K562 (cell line): ENCODE measurements around the gene CRTC3. TPM values are rescaled to one million over a fixed set of nuclear protein-coding genes. Genes with fewer than 3 reads are reported as not detected.

Source experiments
- ARHGAP35 ChIP-seq: fragments of 450-650 bp; IDR thresholded peaks from 2 replicates; pipeline ENCODE4 v1.6.1; 2018; ENCODE audit not compliant: partially characterized antibody
- ARID1B ChIP-seq: fragments of 450-650 bp; IDR thresholded peaks from 2 replicates; pipeline ENCODE4 v1.6.1; 2016; ENCODE audit warnings: antibody characterized with exemption, mild to moderate bottlenecking, inconsistent platforms
- C11orf30 ChIP-seq: fragments of 450-650 bp; IDR thresholded peaks from 2 replicates; pipeline ENCODE4 v1.6.1; 2016; ENCODE audit warnings: low read depth, mild to moderate bottlenecking
- E2F3 ChIP-seq: fragments of 250-450 bp; sonication (Bioruptor Pico); IDR thresholded peaks from 2 replicates; pipeline ENCODE4 v1.4.0; 2020; ENCODE audit warnings: mild to moderate bottlenecking
- E2F4 ChIP-seq: sonication (generic); formaldehyde crosslinking; IDR thresholded peaks from 2 replicates; pipeline ENCODE4 v1.8.0; 2022; ENCODE audit warnings: mild to moderate bottlenecking, low read depth, missing genetic modification reagents
- ERF ChIP-seq: fragments of 450-650 bp; formaldehyde crosslinking; IDR thresholded peaks from 2 replicates; pipeline ENCODE4 v1.4.0; 2020; ENCODE audit warnings: mild to moderate bottlenecking, mixed read lengths
- GTF2F1 ChIP-seq: IDR thresholded peaks from 2 replicates; pipeline ENCODE4 v1.6.1; 2011; ENCODE audit warnings: low read depth, low read length, improper control_type of control experiment
- HMG20A ChIP-seq: fragments of 450-650 bp; formaldehyde crosslinking; conservative IDR thresholded peaks from 2 replicates; pipeline ENCODE4 v1.4.0; 2020; ENCODE audit warnings: mild to moderate bottlenecking, mixed read lengths
- HSF4 ChIP-seq: fragments of 250-450 bp; sonication (Bioruptor Pico); IDR thresholded peaks from 2 replicates; pipeline ENCODE4 v2.1.2; 2022; ENCODE audit warnings: mild to moderate bottlenecking, moderate library complexity, borderline replicate concordance
- KDM1A ChIP-seq, 2 experiments: fragments of 450-650 bp; IDR thresholded peaks; 2 replicates each; pipeline ENCODE4 v1.6.1; 2016; ENCODE audit warnings: mild to moderate bottlenecking in 2 of 2
- LEF1 ChIP-seq: fragments of 450-650 bp; IDR thresholded peaks from 2 replicates; pipeline ENCODE4 v1.6.1; 2016; ENCODE audit warnings: mild to moderate bottlenecking
- MAFF ChIP-seq: IDR thresholded peaks from 2 replicates; pipeline ENCODE4 v1.6.1; 2012; ENCODE audit warnings: low read length, improper control_type of control experiment
- MAFG ChIP-seq: fragments of 450-650 bp; conservative IDR thresholded peaks from 2 replicates; pipeline ENCODE4 v1.6.1; 2016; ENCODE audit warnings: missing genetic modification characterization, missing compliant biosample characterization
- MECOM ChIP-seq: fragments of 250-450 bp; sonication (Bioruptor Pico); IDR thresholded peaks from 2 replicates; pipeline ENCODE4 v1.8.0; 2022; ENCODE audit warnings: inconsistent platforms
- MEIS2 ChIP-seq: fragments of 450-650 bp; IDR thresholded peaks from 2 replicates; pipeline ENCODE4 v1.6.1; 2014; ENCODE audit warnings: mild to moderate bottlenecking; ENCODE audit not compliant: partially characterized antibody
- MYBL2 ChIP-seq, 2 experiments: fragments of 450-650 bp in 1 of 2; sonication (generic) in 1 of 2; formaldehyde crosslinking in 1 of 2; IDR thresholded peaks; 2 replicates each; pipeline versions ENCODE4 v1.6.1 to v1.8.1; 2017 to 2022; ENCODE audit warnings: borderline replicate concordance in 1 of 2, inconsistent platforms in 1 of 2, low read depth in 1 of 2, mild to moderate bottlenecking in 1 of 2, missing genetic modification reagents in 1 of 2, moderate library complexity in 1 of 2
- NFXL1 ChIP-seq: fragments of 450-650 bp; formaldehyde crosslinking; IDR thresholded peaks from 2 replicates; pipeline ENCODE4 v1.4.0; 2021; ENCODE audit warnings: mild to moderate bottlenecking
- NR1H2 ChIP-seq: sonication (generic); formaldehyde crosslinking; IDR thresholded peaks from 2 replicates; pipeline ENCODE4 v1.4.0; 2020; ENCODE audit warnings: mild to moderate bottlenecking, missing genetic modification reagents
- NRF1 ChIP-seq, 2 experiments: fragments of 450-650 bp; IDR thresholded peaks in 1 of 2; conservative IDR thresholded peaks in 1 of 2; 2 replicates each; pipeline ENCODE4 v1.6.1; 2014; ENCODE audit warnings: mild to moderate bottlenecking in 2 of 2
- RNF2 ChIP-seq: sonication (generic); IDR thresholded peaks from 2 replicates; pipeline ENCODE4 v1.6.1; 2016
- SP1 ChIP-seq: sonication (generic); formaldehyde crosslinking; IDR thresholded peaks from 2 replicates; pipeline ENCODE4 v1.8.1; 2022; ENCODE audit warnings: mild to moderate bottlenecking, missing genetic modification reagents
- TAF9B ChIP-seq: fragments of 450-650 bp; IDR thresholded peaks from 2 replicates; pipeline ENCODE4 v1.6.1; 2018; ENCODE audit warnings: mild to moderate bottlenecking; ENCODE audit not compliant: partially characterized antibody
- TAL1 ChIP-seq: fragments of 450-650 bp; IDR thresholded peaks from 2 replicates; pipeline ENCODE4 v1.6.1; 2016; ENCODE audit warnings: mild to moderate bottlenecking
- TEAD2 ChIP-seq: fragments of 450-650 bp; IDR thresholded peaks from 2 replicates; pipeline ENCODE4 v1.6.1; 2016; ENCODE audit warnings: missing genetic modification characterization, control low read depth, missing compliant biosample characterization
- TGIF2 ChIP-seq: sonication (generic); formaldehyde crosslinking; IDR thresholded peaks from 2 replicates; pipeline ENCODE4 v1.8.1; 2022; ENCODE audit warnings: mild to moderate bottlenecking, missing genetic modification reagents, moderate library complexity
- ZBTB5 ChIP-seq: fragments of 450-650 bp; IDR thresholded peaks from 2 replicates; pipeline ENCODE4 v1.6.1; 2017; ENCODE audit warnings: antibody characterized with exemption
- ZBTB8A ChIP-seq: fragments of 450-650 bp; IDR thresholded peaks from 2 replicates; pipeline ENCODE4 v1.6.1; 2018; ENCODE audit warnings: mild to moderate bottlenecking, moderate library complexity; ENCODE audit not compliant: partially characterized antibody
- ZNF311 ChIP-seq: fragments of 250-450 bp; sonication (Bioruptor Pico); IDR thresholded peaks from 2 replicates; pipeline ENCODE4 v1.4.0; 2020; ENCODE audit warnings: mild to moderate bottlenecking, moderate library complexity
- ZNF316 ChIP-seq: fragments of 450-650 bp; IDR thresholded peaks from 2 replicates; pipeline ENCODE4 v1.6.1; 2016
- ZNF507 ChIP-seq: conservative IDR thresholded peaks from 2 replicates; pipeline ENCODE4 v1.6.1; 2017; ENCODE audit warnings: missing genetic modification characterization, missing compliant biosample characterization
- ZNF830 ChIP-seq: fragments of 250-450 bp; sonication (Bioruptor Pico); IDR thresholded peaks from 2 replicates; pipeline ENCODE4 v1.5.0; 2021; ENCODE audit warnings: mild to moderate bottlenecking
- polyA plus RNA-seq, 8 experiments: library from polyadenylated mRNA; depleted of rRNA in 4 of 8; stranded (reverse) in 5 of 8; unstranded in 3 of 8; fragments of >200 nt; fragmentation: Nextera tagmentation in 2 of 8; fragmentation: Illumina TruSeq in 1 of 8; extraction: Ambion mirVana in 2 of 8; extraction: Trizol in 1 of 8; gene quantifications; 2 replicates each; pipeline versions ENCODE4 v1.2.1 to v1.2.3, GENCODE V29; 2011 to 2014; ENCODE audit warnings: inconsistent platforms in 1 of 8, missing spikeins in 1 of 8
- total RNA-seq, 7 experiments: library from RNA; depleted of rRNA in 6 of 7; stranded (reverse); fragments of >200 nt in 6 of 7; fragmentation: Illumina TruSeq in 2 of 7; extraction: Trizol in 2 of 7; gene quantifications; 2 replicates each; pipeline versions ENCODE4 v1.2.1 to v1.2.3, GENCODE V29; 2011 to 2021; ENCODE audit warnings: low replicate concordance in 1 of 7

The CRTC3 gene
- total and polyA plus RNA-seq, 9 of the 15 experiments (the other 6 are each of a cell fraction or from before 2014, with no cell fraction given): 1.2 to 19.0 (median 11.6) TPM

GRCh38 chr15:90497376-90497775, 32.3 kb upstream of the CRTC3 start (continued):
- TF ChIP-seq LEF1: no peak
- TF ChIP-seq TAF9B: no peak
- no peak for TF ChIP-seq HMG20A (CRISPR knock-in tag)
- TF ChIP-seq TGIF2 (CRISPR knock-in tag): no peak
- no peak for TF ChIP-seq TEAD2 (tag)
- TF ChIP-seq MAFF: peak; percentile 92
- no peak for TF ChIP-seq ZNF311 (CRISPR knock-in tag)
- TF ChIP-seq ARID1B: no peak
- peak; percentile 84 for TF ChIP-seq MAFG
- no peak for TF ChIP-seq ZNF507 (tag)
- TF ChIP-seq HSF4 (CRISPR knock-in tag): no peak
- no peak for TF ChIP-seq MECOM (CRISPR knock-in tag)
- TF ChIP-seq ARHGAP35: no peak
- no peak for TF ChIP-seq ERF (CRISPR knock-in tag)
- TF ChIP-seq KDM1A (IDR thresholded peaks at IDR 0.05): no peak
- no peak for TF ChIP-seq E2F4 (CRISPR knock-in tag)
- no peak for TF ChIP-seq E2F3 (CRISPR knock-in tag)
- no peak for TF ChIP-seq ZBTB8A
- TF ChIP-seq SP1 (CRISPR knock-in tag): no peak
- no peak for TF ChIP-seq ZBTB5
- TF ChIP-seq NRF1 (conservative IDR thresholded peaks at IDR 0.05 in 1 of 2, IDR thresholded peaks at IDR 0.05 in 1 of 2): no peak
- no peak for TF ChIP-seq MEIS2
- no peak for TF ChIP-seq NR1H2 (CRISPR knock-in tag)
- TF ChIP-seq MYBL2 (IDR thresholded peaks at IDR 0.05; ENCODE audit: low read depth): no peak
- TF ChIP-seq MYBL2 (CRISPR knock-in tag; IDR thresholded peaks at IDR 0.05; ENCODE audit: borderline replicate concordance): no peak
- TF ChIP-seq GTF2F1: no peak
- TF ChIP-seq C11orf30: peak; percentile 90
- no peak for TF ChIP-seq TAL1
- no peak for TF ChIP-seq NFXL1 (CRISPR knock-in tag)
- TF ChIP-seq ZNF830 (CRISPR knock-in tag): no peak
- no peak for TF ChIP-seq RNF2
- peak; percentile 92 for TF ChIP-seq ZNF316
